Right kidney (tissue), 9 donors: Measurements from ENCODE around the gene SNURF.
A peak's percentile ranks its signal among the peaks of the same experiment; 100 is the strongest.
"Not testable (repeated sequence)": the region's sequence is repeated elsewhere in the genome, so short reads cannot be mapped to it uniquely, and the experiment has no call there.

Source experiments
- DNase-seq: peaks from one replicate; pipeline ENCODE4 v3.0.0-alpha.2; 2016
- long read RNA-seq, 8 donors: transcript quantifications; one replicate each; lab custom pipeline, GENCODE V29; 2026

Gene SNURF
- long read RNA-seq, donor 1, transcript SNURF-202 (3 exons, 650 nt): major isoform, 5 of 8 reads
- long read RNA-seq, donor 1, partial matches to known transcripts: 0 of 8 reads
- long read RNA-seq, donor 1, other reads (novel, unspliced or antisense): 0 of 8 reads
- long read RNA-seq, donor 2, partial matches to known transcripts: 0 of 5 reads
- long read RNA-seq, donor 2, other reads (novel, unspliced or antisense): 0 of 5 reads
- long read RNA-seq, donor 3, partial matches to known transcripts: 0 of 4 reads
- long read RNA-seq, donor 3, other reads (novel, unspliced or antisense): 0 of 4 reads
- long read RNA-seq, donor 4, partial matches to known transcripts: 0 of 3 reads
- long read RNA-seq, donor 4, other reads (novel, unspliced or antisense): 0 of 3 reads
- long read RNA-seq, donor 5, partial matches to known transcripts: 0 of 6 reads
- long read RNA-seq, donor 5, other reads (novel, unspliced or antisense): 0 of 6 reads
- long read RNA-seq, donor 6, partial matches to known transcripts: 0 of 2 reads
- long read RNA-seq, donor 6, other reads (novel, unspliced or antisense): 0 of 2 reads
- long read RNA-seq, donor 7: 0 reads
- long read RNA-seq, donor 8, partial matches to known transcripts: 0 of 5 reads
- long read RNA-seq, donor 8, other reads (novel, unspliced or antisense): 0 of 5 reads

- peak; percentile 65 for DNase-seq
Measured at GRCh38 chr15:24954783-24955530, at the start of gene SNURF, which contains the start of gene SNRPN. Gene SNURF (plus strand): TSS chr15:24954987. CDS start chr15:24955049, 62 bp downstream. Gene SNRPN (plus strand): TSS chr15:24954987. CDS start chr15:24974454, 19,467 bp downstream.

GRCh38 chr15:24916305-24917009 is 38.3 kb upstream of the SNURF start:
- no peak for DNase-seq

GRCh38 chr15:24917431-24917830 is 37.4 kb upstream of the SNURF start:
- DNase-seq: no peak

- DNase-seq: no peak
Measured at GRCh38 chr15:24919446-24919845, 35.3 kb upstream of the SNURF start.

GRCh38 chr15:24922781-24923180 is 32.0 kb upstream of the SNURF start:
- DNase-seq: not testable (repeated sequence)

- DNase-seq: no peak
Measured at GRCh38 chr15:24924153-24924552, 30.6 kb upstream of the SNURF start.

GRCh38 chr15:24924621-24925020 is 30.2 kb upstream of the SNURF start:
- no peak for DNase-seq

GRCh38 chr15:24931874-24932732 is 22.7 kb upstream of the SNURF start:
- not testable (repeated sequence) for DNase-seq

- DNase-seq: no peak
Measured at GRCh38 chr15:24933716-24934115, 21.1 kb upstream of the SNURF start.

- DNase-seq: not testable (repeated sequence)
Measured at GRCh38 chr15:24938224-24938623, 16.6 kb upstream of the SNURF start.

- no peak for DNase-seq
Measured at GRCh38 chr15:24940236-24940635, 14.6 kb upstream of the SNURF start.

- no peak for DNase-seq
Measured at GRCh38 chr15:24943361-24943760, 11.4 kb upstream of the SNURF start.

- no peak for DNase-seq
Measured at GRCh38 chr15:24944954-24945353, 9.8 kb upstream of the SNURF start.

GRCh38 chr15:24945711-24946110 is 9.1 kb upstream of the SNURF start:
- DNase-seq: no peak

GRCh38 chr15:24948495-24948894 is 6.3 kb upstream of the SNURF start:
- DNase-seq: no peak

- no peak for DNase-seq
Measured at GRCh38 chr15:24955531-24955921, 739 bp downstream of the SNURF start.

- peak; percentile 76 for DNase-seq
Measured at GRCh38 chr15:24956111-24956838, 1.5 kb downstream of the SNURF start.

GRCh38 chr15:24957691-24958090 is 2.9 kb downstream of the SNURF start:
- no peak for DNase-seq

- no peak for DNase-seq
Measured at GRCh38 chr15:24961967-24962366, 7.2 kb downstream of the SNURF start.

GRCh38 chr15:24962880-24963279 is 8.1 kb downstream of the SNURF start:
- DNase-seq: no peak
